ENCODE data around the gene SERPINB6. TPM values are rescaled to one million over a fixed set of nuclear protein-coding genes. Genes with fewer than 3 reads are reported as not detected.
A peak's percentile ranks its signal among the peaks of the same experiment; 100 is the strongest.

The SERPINB6 gene
- total and polyA plus RNA-seq, 9 of the 15 experiments (the other 6 are each of a cell fraction or from before 2014, with no cell fraction given), result 86.6 to 211 (median 143) TPM

DNA sequence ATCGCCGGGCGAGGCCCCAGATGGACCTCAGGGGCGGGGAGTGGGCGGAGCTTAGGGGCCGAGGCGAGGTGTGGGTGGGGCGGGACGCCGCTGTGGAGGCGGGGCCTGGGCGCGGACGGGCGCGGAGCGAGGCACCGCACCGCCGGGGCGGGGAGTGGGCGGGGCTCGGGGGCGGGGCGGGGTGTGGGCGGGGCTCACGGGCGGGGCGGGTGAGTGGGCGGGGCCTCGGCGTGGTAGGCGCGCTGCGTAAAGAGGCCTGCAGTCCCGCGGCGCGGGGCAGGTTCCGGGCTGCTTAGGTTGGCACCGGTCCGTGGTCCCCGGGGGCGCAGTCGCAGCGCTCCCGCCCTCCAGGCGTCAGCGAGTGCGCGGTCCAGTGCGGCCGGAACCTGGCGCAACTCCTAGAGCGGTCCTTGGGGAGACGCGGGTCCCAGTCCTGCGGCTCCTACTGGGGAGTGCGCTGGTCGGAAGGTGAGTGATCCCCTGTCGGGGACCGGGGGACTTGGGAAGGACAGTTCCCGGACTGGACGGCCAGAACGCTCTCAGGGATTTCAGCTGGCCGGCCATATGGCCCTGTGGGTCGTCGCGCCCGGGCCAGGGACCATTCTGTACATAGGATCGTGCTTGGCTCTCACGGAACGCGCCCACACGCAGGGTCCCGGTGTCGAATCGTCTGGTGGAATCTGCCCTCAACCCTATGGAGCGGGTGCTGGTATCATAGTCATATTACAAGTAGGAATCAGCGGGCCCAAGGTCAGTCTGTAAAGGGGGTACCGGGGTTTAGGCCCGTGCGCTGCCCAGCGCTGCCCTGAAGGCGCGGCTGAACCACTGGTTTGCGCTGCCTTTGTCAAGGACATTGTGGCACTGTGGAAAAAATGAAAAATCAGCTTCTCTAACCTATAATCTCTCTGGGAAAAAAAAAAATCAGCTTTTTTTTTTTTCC is 28.5 kb upstream of the SERPINB6 start, which contains the start of gene NQO2 (continued):
- TF ChIP-seq FOXJ2 (tag; IDR thresholded peaks at IDR 0.05) (no peak; the same call in 1 of the 2 replicates), COPS2 (conservative IDR thresholded peaks at IDR 0.05) (no peak), ZBED1 (IDR thresholded peaks at IDR 0.05) (0 out of 2 replicates have a peak, but pooled peaks have one; percentile 42), TAF1 (IDR thresholded peaks at IDR 0.05; ENCODE audit: control insufficient read depth, extremely low read depth, insufficient read depth, low read length, severe bottlenecking) (peak; percentile 54), DIDO1 (tag; IDR thresholded peaks at IDR 0.05; ENCODE audit: low read depth) (no peak), ZSCAN32 (CRISPR knock-in tag; IDR thresholded peaks at IDR 0.05) (no peak), TRIM28 (IDR thresholded peaks at IDR 0.05) (0 out of 2 replicates have a peak, but pooled peaks have one; percentile 19), RFX5 (IDR thresholded peaks at IDR 0.05; ENCODE audit: low read depth, low read length) (no peak), FOXK1 (CRISPR knock-in tag; IDR thresholded peaks at IDR 0.05; ENCODE audit: borderline replicate concordance) (peak; percentile 18; the same call in 1 of the 2 replicates), HMGN3 (IDR thresholded peaks at IDR 0.05; ENCODE audit: borderline replicate concordance, extremely low read depth, insufficient read length, low read depth, low read length) (peak; percentile 85), POLR2AphosphoS5 (IDR thresholded peaks at IDR 0.05; ENCODE audit: control insufficient read depth, insufficient read depth, low read depth, low read length) (peak; percentile 77), ZNF124 (CRISPR knock-in tag; IDR thresholded peaks at IDR 0.05) (no peak)
- TF ChIP-seq, protein P1, sequence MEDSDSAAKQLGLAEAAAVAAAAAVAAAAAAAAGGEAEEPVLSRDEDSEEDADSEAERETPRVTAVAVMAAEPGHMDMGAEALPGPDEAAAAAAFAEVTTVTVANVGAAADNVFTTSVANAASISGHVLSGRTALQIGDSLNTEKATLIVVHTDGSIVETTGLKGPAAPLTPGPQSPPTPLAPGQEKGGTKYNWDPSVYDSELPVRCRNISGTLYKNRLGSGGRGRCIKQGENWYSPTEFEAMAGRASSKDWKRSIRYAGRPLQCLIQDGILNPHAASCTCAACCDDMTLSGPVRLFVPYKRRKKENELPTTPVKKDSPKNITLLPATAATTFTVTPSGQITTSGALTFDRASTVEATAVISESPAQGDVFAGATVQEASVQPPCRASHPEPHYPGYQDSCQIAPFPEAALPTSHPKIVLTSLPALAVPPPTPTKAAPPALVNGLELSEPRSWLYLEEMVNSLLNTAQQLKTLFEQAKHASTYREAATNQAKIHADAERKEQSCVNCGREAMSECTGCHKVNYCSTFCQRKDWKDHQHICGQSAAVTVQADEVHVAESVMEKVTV (CRISPR knock-in tag; IDR thresholded peaks at IDR 0.05), result no peak
- TF ChIP-seq, protein P2, sequence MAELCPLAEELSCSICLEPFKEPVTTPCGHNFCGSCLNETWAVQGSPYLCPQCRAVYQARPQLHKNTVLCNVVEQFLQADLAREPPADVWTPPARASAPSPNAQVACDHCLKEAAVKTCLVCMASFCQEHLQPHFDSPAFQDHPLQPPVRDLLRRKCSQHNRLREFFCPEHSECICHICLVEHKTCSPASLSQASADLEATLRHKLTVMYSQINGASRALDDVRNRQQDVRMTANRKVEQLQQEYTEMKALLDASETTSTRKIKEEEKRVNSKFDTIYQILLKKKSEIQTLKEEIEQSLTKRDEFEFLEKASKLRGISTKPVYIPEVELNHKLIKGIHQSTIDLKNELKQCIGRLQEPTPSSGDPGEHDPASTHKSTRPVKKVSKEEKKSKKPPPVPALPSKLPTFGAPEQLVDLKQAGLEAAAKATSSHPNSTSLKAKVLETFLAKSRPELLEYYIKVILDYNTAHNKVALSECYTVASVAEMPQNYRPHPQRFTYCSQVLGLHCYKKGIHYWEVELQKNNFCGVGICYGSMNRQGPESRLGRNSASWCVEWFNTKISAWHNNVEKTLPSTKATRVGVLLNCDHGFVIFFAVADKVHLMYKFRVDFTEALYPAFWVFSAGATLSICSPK (IDR thresholded peaks at IDR 0.05; ENCODE audit: borderline replicate concordance), result no peak
- TF ChIP-seq, protein P3, sequence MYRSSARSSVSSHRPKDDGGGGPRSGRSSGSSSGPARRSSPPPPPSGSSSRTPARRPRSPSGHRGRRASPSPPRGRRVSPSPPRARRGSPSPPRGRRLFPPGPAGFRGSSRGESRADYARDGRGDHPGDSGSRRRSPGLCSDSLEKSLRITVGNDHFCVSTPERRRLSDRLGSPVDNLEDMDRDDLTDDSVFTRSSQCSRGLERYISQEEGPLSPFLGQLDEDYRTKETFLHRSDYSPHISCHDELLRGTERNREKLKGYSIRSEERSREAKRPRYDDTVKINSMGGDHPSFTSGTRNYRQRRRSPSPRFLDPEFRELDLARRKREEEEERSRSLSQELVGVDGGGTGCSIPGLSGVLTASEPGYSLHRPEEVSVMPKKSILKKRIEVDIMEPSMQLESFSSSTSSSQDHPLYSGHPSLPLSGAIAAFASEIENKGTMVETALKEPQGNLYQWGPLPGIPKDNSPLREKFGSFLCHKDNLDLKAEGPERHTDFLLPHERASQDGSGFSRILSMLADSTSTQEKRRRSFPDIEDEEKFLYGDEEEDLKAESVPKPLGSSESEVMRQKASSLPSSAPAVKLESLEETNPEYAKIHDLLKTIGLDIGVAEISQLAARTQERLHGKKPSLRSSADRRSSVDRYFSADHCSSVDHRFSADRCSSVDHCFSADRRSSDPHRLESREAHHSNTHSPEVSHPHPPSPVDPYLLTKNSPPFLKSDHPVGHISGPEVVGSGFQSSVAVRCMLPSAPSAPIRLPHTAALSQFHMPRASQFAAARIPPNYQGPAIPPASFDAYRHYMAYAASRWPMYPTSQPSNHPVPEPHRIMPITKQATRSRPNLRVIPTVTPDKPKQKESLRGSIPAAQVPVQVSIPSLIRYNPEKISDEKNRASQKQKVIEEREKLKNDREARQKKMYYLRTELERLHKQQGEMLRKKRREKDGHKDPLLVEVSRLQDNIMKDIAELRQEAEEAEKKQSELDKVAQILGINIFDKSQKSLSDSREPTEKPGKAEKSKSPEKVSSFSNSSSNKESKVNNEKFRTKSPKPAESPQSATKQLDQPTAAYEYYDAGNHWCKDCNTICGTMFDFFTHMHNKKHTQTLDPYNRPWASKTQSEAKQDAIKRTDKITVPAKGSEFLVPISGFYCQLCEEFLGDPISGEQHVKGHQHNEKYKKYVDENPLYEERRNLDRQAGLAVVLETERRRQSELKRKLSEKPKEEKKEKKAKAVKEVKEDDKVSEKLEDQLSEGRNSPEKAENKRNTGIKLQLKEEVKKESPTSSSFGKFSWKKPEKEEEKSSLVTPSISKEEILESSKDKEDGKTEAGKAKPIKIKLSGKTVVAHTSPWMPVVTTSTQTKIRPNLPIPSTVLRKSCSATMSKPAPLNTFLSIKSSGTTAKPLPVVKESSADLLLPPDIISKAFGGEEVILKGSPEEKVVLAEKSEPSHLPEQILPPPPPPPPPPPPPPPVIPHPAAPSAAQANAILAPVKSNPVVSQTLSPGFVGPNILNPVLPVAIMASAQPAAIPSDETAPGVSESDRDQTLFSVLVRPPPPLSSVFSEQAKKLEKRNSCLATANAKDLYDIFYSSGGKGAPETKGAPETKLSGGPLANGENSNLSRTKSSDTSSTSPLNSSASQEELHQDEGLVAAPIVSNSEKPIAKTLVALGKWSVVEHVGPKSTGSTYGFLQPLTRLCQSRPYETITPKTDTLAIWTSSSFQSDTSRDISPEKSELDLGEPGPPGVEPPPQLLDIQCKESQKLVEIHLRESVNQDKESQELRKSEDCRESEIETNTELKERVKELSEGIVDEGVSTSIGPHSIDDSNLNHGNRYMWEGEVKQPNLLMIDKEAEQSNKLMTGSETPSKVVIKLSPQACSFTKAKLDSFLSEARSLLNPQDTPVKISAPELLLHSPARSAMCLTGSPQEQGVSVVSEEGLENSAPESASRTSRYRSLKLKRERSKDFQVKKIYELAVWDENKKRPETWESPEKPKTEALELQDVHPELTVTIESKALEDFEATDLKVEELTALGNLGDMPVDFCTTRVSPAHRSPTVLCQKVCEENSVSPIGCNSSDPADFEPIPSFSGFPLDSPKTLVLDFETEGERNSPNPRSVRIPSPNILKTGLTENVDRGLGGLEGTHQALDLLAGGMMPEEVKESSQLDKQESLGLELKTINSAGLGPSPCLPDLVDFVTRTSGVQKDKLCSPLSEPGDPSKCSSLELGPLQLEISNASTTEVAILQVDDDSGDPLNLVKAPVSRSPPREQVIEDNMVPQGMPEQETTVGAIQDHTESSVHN (IDR thresholded peaks at IDR 0.05; ENCODE audit: borderline replicate concordance in 1 of 2, low read depth in 1 of 2), result no peak

All from K562 (cell line).